ENCODE data around the gene MAGI1. TPM values are rescaled to one million over a fixed set of nuclear protein-coding genes. Genes with fewer than 3 reads are reported as not detected.
"Not testable (repeated sequence)": the region's sequence is repeated elsewhere in the genome, so short reads cannot be mapped to it uniquely, and the experiment has no call there.

Gene MAGI1
- total RNA-seq, 3 donors from 2014 or later: 22.1 to 94.4 (median 70.5) TPM

DNA sequence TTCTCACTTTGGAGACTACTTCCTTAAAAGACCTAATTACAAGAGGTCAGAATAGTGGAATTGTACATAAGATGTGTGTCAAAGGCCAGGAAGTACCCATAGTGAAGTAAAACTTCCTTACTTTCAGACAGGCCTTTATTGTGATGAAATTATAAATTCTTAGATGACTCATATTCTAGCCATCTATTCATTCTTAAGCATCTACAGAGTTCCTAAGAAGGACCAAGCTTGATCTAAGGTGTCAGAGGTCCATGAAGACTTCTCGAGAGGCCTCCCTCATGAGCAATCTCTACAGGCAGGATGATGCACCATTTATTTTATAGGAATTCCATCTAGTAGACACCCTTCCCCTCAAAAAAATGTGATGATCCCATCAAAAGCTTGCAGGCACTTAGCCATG lies 493.3 kb downstream of the MAGI1 start:
- intact Hi-C loops (cut with DNase I; ENCODE audit: low total_unique reads): loop anchor here (5.0 kb wide), 1 partner anchor 978 kb away; no protein-coding TSS in a partner anchor
- Histone ChIP-seq H3K27me3 (no peaks in the 10 kb centered on the region), H3K36me3 (no peaks in the 10 kb centered on the region), H3K4me1 (peaks cover 0 to 3% of the 10 kb centered on the region in 2 donors), H3K27ac (no peak overlapping the region), H3K9me3 (no peaks in the 10 kb centered on the region), H3K4me3 (no peak overlapping the region)
- DNase-seq (ENCODE audit: low spot score in 2 of 2): no peak
- TF ChIP-seq POLR2A (IDR thresholded peaks at IDR 0.05) (no peak), POLR2AphosphoS5 (IDR thresholded peaks at IDR 0.05) (no peak)
- TF ChIP-seq, protein P1, sequence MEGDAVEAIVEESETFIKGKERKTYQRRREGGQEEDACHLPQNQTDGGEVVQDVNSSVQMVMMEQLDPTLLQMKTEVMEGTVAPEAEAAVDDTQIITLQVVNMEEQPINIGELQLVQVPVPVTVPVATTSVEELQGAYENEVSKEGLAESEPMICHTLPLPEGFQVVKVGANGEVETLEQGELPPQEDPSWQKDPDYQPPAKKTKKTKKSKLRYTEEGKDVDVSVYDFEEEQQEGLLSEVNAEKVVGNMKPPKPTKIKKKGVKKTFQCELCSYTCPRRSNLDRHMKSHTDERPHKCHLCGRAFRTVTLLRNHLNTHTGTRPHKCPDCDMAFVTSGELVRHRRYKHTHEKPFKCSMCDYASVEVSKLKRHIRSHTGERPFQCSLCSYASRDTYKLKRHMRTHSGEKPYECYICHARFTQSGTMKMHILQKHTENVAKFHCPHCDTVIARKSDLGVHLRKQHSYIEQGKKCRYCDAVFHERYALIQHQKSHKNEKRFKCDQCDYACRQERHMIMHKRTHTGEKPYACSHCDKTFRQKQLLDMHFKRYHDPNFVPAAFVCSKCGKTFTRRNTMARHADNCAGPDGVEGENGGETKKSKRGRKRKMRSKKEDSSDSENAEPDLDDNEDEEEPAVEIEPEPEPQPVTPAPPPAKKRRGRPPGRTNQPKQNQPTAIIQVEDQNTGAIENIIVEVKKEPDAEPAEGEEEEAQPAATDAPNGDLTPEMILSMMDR (IDR thresholded peaks at IDR 0.05): no peak

DNA sequence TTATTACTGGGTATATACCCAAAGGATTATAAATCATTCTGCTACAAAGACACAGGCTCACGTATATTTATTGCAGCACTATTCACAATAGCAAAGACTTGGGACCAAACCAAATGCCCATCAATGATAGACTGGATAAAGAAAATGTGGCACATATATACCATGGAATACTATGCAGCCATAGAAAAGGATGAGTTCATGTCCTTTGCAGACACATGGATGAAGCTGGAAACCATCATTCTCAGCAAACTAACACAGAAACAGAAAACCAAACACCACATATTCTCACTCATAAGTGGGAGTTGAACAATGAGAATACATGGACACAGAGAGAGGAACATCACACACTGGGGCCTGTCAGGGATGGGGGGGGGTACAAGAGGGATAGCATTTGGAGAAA lies 495.3 kb downstream of the MAGI1 start:
- H3K4me3 ChIP-seq; intact Hi-C loops (cut with DNase I; ENCODE audit: low total_unique reads): not testable (repeated sequence)

DNA sequence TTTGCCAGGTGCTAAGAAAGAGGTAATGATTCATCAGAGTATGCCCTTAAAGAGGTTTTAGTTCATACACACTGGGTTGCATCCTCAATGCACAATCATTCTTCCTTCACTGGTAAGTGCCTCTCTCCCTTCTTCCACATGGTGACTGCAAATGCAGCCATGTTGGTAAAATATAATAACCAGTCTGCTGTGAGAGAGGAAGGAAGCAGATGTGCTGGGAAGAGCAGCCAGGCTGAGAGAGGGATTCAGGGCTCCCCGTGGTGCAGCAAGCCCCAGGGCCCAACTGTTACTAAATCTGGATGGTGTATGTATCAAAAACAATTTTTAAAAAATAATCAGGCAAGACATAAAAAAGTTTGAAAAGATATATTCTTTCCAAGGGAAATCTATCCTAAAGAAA lies 498.1 kb downstream of the MAGI1 start:
- DNase-seq (ENCODE audit: low spot score in 2 of 2): no peak
- TF ChIP-seq POLR2AphosphoS5 (IDR thresholded peaks at IDR 0.05) (no peak), POLR2A (IDR thresholded peaks at IDR 0.05) (no peak)
- TF ChIP-seq, protein P1 (IDR thresholded peaks at IDR 0.05): no peak
- no peaks in the 10 kb centered on the region for H3K36me3 ChIP-seq
- intact Hi-C loops (cut with DNase I; ENCODE audit: low total_unique reads): no loop called here
- H3K9me3 ChIP-seq: no peaks in the 10 kb centered on the region
- no peaks in the 10 kb centered on the region for H3K27me3 ChIP-seq
- no peak overlapping the region for H3K4me3 ChIP-seq
- H3K27ac ChIP-seq: no peak overlapping the region
- no peaks in the 10 kb centered on the region for H3K4me1 ChIP-seq

More for the DNA sequence above, 495.3 kb downstream of the MAGI1 start:
- not testable (repeated sequence) for H3K4me1 ChIP-seq; H3K27ac ChIP-seq; DNase-seq (ENCODE audit: low spot score in 2 of 2); H3K36me3 ChIP-seq; H3K9me3 ChIP-seq; H3K27me3 ChIP-seq

DNA sequence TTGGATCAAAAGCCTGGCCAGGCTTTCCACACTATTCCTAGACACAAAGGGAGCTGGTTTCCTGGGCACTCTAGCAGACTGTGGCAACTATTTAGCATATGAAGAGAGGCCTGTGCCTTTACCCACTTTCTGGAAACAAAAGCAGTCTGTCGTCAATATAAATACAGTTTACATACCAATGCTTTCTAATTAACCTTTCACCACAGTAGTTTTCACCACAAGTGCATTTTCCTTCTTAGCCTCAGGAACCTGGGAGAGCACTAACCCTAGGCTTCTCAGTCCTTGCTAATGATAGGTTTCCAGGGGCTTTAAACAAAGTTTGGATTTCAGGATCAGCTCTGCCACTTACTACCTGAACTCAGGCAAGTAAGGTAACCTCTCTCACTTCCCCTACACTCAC lies 499.1 kb downstream of the MAGI1 start:
- TF ChIP-seq POLR2A (IDR thresholded peaks at IDR 0.05) (no peak), POLR2AphosphoS5 (IDR thresholded peaks at IDR 0.05) (no peak)
- TF ChIP-seq, protein P1 (IDR thresholded peaks at IDR 0.05): no peak
- intact Hi-C loops (cut with DNase I; ENCODE audit: low total_unique reads): no loop called here
- H3K4me1 ChIP-seq: no peaks in the 10 kb centered on the region
- DNase-seq (ENCODE audit: low spot score in 2 of 2): no peak
- no peak overlapping the region for H3K27ac ChIP-seq
- H3K4me3 ChIP-seq: no peak overlapping the region
- no peaks in the 10 kb centered on the region for H3K36me3 ChIP-seq
- no peaks in the 10 kb centered on the region for H3K9me3 ChIP-seq
- H3K27me3 ChIP-seq: no peaks in the 10 kb centered on the region

DNA sequence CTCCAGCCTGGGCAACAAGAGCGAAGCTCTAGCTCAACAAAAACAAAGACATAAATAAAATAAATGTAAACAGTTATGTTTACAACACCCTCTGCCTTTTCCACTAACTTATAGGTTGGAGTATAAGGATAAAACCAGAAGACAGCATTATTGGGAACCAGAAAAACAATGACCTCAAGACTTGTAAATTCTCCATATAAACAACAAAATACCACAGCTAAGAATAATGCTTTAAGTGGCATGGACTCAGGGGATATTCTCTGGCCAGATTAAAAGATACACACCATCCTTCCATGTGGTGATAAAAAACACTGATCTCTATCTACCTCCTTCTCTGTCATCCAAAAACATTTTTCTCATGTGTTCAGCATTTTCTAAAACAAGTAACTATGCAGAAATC lies 500.6 kb downstream of the MAGI1 start:
- no peak overlapping the region for H3K4me3 ChIP-seq
- no peaks in the 10 kb centered on the region for H3K9me3 ChIP-seq
- H3K27ac ChIP-seq: no peak overlapping the region
- no peaks in the 10 kb centered on the region for H3K36me3 ChIP-seq
- H3K27me3 ChIP-seq: no peaks in the 10 kb centered on the region
- TF ChIP-seq POLR2AphosphoS5 (IDR thresholded peaks at IDR 0.05): no peak
- TF ChIP-seq POLR2A (IDR thresholded peaks at IDR 0.05): no peak
- TF ChIP-seq, protein P1 (IDR thresholded peaks at IDR 0.05): no peak
- H3K4me1 ChIP-seq: no peaks in the 10 kb centered on the region
- intact Hi-C loops (cut with DNase I; ENCODE audit: low total_unique reads): no loop called here
- DNase-seq (ENCODE audit: low spot score in 2 of 2): no peak

DNA sequence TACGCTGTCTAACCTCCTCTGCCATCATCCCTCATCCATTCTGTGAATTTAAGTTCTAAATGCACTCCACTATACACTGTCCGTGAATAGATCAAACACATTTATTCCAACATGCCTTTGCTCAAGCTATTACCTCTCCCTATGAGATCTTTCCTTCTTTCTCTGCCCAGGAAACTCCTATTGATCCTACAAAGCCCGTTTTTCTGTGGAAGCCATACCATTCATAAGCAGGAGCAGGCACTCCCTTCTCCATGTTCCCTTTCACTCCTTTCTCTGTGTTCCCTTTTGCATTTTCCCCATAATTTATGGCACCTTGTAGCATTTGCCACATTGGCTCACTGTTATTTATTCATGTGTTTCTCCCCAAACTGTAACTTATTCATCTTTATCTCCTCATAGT lies 501.6 kb downstream of the MAGI1 start:
- DNase-seq (ENCODE audit: low spot score in 2 of 2): no peak
- TF ChIP-seq, protein P1 (IDR thresholded peaks at IDR 0.05): no peak
- TF ChIP-seq POLR2AphosphoS5 (IDR thresholded peaks at IDR 0.05) (no peak), POLR2A (IDR thresholded peaks at IDR 0.05) (no peak)
- no peaks in the 10 kb centered on the region for H3K27me3 ChIP-seq
- H3K9me3 ChIP-seq: no peaks in the 10 kb centered on the region
- H3K27ac ChIP-seq: no peak overlapping the region
- intact Hi-C loops (cut with DNase I; ENCODE audit: low total_unique reads): no loop called here
- H3K4me3 ChIP-seq: no peak overlapping the region
- no peaks in the 10 kb centered on the region for H3K4me1 ChIP-seq
- no peaks in the 10 kb centered on the region for H3K36me3 ChIP-seq

Data from breast epithelium (tissue), 4 donors.